ENCODE measurements around the gene DPF1.

DPF1 gene

DNA sequence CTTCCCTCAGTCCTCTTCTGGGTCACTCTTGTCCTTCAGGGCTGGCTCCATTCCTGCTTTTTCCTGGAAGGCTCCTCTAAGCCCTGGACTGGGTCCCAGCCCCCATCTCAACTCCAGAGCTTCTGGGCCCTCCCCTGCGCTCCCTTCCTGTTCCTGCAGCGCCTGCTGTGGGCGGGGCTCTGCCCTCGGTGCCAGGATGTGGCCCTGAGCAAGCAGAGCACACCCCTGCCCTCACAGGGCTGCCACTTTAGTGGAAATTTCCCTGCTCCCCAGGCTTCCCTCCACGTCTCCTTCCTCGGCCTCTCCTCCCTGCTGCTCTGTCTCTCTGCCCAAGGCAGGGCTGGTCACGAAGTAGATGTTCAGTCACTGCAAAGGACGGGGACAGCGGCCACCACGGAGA, 28.8 kb downstream of the DPF1 start:
- no peak for DNase-seq

DNA sequence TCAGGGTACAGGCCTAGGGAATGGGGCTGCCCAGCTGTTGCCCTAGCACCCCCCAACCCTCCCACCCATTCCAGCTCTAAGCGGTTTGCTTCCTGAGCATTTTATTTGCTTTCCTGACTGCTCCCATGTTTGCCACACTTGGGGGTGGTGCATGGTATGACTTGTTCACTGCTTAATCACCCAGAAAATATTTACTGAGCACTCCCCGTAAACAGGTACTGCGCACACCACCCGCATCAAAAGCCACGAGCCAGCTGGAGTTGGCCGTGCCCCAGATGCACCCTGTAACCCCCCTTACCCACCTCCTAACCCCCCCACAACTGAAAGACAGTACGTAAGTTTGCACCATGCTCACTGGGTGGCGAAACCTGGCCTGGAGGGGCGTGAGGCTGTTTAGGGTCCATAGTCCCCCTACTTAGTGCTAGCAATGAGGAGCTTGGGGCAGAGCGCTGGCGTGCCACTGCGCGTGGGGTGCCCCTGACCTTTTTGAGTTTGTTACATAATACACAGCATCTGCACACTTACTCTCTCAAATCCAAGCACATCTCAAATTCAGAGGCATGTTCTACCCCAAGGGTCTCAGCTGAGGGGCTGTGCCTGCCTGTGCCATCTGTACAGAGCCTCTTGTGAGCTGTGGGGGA, 29.8 kb downstream of the DPF1 start:
- DNase-seq = no peak

DNA sequence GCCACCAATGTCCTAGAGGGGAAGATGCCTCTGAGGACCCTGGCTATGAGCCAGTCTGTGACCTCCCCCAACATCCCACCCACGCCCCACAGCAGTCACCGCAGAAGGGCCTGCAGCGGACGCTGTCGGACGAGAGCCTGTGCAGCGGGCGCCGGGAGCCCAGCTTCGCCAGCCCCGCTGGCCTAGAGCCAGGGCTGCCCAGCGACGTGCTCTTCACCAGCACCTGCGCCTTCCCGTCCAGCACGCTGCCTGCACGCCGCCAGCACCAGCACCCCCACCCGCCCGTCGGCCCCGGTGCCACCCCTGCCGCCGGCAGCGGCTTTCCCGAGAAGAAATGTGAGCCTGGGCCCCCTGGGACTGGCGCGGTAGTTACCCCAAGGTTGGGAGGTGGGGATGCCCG, 30.6 kb downstream of the DPF1 start:
- DNase-seq = no peak

DNA sequence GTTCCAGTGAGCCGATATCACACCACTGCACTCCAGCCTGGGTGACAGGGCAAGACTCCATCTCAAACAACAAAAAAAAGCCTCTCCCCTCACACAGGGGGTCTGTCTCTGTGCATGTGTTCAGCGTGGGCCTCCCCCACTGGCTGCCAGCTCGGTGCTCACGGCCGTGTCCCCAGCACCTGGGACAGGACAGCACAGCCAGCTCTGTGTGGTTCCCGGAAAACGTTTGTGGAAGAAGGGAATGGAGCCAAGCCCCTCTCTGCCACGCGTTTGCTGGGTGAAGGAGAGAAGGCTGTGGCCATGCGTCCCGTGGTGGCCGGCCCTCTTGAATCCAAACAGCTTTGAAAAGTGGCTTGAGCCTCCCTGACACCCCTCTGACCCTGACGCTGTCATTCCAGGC, 32.3 kb downstream of the DPF1 start:
- no peak for DNase-seq

DNA sequence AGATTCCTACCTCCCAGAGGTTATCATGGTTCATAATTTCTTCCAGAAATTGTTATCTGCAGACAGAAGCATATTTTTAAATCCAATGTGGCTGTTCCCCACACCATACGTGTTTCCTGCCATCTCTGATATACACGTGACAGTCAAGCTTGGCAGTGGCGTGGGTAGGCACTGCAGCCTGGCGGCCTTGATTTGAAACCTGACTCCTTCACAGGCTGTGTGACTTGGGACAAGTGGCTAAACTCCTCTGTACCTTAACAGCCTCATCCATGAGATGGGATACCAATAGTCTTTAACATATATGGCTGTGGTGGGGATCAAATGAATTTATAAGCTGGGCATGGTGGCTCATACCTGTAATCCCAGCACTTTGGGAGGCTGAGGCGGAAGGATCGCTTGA, 33.2 kb downstream of the DPF1 start:
- DNase-seq = no peak

DNA sequence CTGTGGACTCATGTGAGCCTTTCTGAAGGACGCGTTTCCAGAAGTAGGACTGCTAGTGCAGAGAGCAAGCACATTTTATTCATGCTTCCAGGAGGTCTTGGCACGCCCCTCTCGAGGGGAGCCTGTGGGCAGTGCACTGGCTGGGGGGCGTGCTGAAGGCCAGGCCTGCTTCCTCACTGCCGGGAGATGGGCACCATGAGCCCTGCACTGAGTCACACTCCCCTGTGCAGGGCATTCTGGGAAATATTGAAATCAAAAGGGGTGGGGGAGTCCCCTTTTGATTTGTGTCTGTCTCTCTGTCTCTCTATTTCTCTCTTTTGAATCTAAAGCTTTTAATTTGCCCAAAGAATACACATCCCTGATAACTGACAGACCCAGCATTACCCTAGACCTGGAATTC, 34.0 kb downstream of the DPF1 start:
- DNase-seq = no peak

DNA sequence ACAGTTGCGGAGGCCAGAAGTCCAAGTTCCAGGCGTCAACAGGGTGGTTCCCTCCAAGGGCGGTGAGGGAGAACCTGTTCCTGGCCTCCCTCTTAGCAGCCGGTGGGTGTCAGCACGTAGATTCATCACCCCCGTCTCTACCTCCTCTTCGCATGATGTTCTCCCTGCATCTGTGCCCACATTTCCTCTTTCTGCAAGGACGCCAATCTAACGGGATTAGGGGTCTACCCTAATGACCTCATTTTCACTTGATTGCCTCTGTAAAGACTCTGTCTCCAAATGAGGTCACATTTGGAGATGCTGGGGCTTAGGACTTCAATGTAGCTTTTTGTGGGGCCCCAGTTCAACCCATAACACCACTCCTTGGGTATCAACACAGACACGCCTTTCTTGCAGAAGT, 38.5 kb downstream of the DPF1 start:
- DNase-seq = no peak

DNA sequence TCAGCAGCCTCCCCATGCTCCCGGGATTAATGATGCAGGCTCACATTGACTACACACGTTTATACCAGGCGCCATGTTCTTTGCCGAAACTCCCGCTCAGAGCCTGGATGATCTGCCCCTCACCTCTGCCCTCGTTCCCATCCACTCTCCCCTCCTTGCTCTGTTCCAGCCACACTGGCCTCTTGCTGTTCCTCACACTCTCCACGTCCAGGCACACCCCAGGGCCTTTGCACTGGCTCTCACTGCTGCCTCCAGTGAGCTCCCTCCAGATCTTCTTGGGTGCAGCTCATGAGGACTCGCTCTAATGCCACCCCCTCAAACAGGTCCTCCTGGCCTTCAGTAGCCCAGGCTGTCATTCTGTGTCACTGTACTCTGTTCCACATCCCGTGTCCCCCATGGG, 39.2 kb downstream of the DPF1 start:
- no peak for DNase-seq

DNA sequence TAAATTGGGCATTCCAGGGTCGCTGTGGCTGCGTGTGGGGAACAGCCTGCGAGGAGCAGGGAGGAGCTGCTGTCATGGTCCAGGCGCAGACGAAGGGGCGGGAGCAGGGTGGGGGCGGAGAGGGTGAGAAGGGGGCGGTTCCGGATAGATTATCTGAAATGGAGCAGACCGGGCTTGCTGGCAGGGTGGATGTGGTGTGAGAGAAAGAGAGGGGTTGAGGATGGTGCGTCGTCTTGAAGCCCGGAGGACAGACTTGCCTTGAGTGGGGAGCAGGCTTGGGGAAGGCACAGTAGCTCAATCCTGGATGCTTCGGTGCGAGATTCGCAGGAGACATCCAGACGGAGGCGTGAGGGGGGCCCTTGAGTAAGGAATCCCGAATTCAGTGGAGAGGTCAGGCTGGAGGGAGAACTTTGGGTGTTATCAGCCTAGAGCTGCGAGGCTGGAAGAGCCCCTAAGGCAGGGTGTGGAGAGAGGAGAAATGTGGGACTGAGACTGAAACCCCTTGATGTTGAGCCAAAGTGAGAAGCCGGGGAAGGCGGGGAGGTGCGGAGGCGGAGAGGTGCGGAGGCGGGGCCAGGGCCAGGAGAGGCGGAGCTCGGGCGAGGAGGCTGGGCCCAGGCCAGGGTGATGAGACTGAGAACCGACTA, 40.6 kb downstream of the DPF1 start:
- no peak for DNase-seq

DNA sequence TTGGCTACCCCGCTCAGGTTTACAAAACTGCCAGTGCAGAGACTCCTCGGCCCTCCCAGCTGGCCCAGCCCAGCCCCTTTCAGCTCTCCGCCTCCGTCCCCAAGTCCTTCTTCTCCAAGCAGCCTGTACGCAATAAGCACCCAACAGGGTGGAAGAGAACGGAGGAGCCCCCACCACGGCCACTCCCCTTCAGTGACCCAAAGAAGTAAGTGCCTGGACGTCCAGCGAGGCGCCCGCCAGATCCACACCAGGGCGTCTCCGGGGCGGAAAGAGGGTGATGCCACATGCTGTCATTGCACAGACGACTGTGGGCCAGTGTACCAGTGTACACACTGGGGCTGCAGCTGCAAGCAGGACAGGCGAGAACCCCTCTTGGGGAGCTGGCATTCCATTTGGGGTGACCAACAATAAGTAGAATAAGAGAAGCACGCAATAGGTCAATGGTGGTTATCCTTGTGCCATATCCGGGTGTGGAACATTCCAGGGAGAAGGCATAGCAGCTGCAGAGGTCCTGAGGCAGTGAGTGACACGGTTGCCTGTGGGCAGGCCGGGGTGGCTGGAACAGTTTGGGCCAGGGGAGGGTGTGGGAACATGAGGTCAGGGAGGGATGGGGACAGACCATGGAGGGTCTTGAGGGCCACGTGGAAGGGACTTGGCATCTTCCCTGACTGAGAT, 41.3 kb downstream of the DPF1 start:
- no peak for DNase-seq

DNA sequence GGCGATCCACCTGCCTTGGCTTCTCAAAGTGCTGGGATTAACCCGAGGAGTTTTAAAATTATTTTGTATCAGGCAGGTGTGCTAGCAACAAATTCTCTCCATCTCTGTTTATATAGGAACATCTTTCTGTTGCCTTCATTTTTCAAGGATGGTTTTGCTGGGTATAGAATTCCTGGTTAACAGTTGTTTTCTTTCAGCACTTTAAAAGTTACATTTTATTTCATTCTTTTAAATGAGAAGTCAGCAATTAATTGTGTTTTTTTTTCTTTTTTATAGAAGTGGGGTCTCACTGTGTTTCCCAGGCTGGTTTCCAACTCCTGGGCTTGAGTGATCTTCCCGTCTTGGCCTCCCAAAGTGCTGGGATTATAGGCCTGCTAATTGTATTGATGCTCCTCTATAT, 44.0 kb downstream of the DPF1 start:
- DNase-seq = no peak

DNA sequence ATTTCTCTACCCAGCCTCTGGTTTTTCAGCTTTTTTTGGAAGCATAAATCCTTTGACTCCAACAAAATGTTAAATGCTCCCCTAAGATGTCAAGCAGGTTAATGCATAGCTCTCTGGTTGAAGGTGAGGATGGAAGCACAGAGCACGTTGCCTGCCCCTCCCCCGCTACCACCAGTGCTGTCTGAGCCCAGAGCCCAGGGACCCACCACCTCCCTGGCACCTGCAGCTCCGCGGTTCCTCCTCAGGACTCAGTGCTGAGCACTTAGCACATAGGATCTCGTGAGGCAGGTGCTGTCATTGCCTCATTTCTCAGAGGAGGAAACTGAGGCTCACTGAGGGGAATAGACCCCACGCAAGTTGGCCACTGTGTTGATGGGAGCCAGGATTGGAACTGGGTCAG, 48.6 kb downstream of the DPF1 start:
- no peak for DNase-seq

DNA sequence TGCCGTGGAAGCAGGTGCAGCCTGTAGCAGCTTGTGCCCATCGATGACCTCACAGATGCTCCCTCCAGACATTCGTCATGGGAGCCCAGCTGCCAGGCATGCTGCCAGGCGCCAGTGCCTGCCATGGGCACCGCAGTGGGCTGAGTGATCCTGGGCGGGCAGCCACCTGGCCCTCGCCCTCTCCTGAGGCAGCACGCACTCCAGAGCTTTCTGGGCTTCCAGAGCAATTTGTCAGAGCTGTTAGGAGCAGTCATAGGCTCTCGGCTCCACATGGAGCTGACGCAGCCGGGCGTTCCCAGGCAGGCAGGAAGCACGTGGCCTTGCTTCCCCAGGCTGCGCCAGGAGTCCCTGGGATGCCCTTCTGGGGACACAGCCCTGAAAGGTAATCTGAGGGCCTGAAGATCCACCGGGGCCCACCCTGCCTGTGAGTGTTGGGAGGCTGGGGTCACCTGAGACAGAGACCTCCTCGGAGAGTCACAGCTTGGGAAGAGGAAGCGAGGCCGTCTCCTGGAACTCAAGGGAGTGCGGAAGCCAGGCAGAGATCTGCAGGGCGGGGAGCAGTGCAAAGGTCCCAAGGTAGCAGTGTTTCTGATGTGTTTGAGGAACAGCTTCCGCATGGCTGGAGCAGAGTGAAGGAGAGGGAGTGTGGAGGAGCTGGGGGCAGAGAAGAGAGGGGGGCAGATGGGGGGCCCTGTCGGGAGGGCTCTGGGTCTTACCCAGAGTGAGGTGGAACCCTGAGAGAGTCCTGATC, 50.6 kb downstream of the DPF1 start:
- no peak for DNase-seq

DNA sequence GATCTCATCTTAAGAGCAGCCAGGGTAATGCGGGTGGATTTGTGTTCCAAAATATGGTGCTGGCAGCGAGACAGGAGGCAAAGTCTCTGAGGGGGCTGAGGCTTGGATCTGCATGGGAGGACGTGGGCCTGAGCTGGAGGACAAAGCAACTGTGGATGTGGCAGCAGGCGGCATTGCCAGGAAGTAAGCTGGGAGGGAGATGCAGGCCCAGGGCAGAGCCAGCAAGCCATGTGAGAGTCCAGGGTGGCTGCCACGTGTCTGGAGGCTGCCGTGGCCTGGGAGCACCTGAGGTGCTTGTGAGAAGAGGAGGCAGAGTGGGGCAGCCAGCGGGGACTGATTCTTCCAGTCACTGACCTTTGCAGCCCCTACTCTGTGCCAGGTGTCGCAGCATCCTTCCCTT, 52.0 kb downstream of the DPF1 start:
- no peak for DNase-seq

DNA sequence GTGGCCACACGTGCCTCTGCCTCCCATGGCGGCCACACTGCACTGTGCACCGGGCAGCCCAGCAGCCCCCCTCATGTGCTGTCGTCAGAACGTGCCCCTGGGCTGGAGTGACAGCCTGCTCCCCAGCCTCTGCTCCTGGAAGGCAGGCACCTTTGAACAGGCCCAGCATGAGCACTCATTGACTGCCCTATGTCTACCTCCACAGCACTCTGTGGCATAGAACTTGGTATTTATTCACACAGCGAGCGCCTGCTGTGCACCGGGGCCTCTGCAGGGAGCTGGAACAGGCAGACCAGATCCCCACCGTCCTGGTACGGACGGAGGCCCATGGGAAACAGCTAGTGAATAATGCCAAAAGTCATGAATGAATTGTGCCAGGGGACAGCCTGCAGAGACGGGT, 53.7 kb downstream of the DPF1 start:
- DNase-seq = no peak

DNA sequence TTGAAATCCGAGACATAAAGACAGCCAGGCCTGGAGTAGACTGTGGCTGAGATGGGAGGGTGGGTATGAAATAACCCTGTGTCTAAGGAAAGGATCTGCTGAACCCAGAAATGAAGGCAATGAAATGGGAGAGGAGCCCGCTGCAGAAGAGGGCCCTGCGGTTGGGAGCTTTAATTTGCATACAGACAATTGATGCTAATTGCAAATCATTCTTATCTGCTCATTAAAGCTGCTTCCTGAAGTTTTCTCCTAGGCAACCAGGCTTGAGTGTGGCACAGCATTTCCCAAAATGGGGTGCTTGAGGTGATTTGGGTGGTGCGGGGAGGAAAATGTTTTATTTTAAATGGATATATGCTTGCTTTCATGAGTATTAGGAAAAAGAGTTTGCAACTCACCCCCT, 55.4 kb downstream of the DPF1 start:
- no peak for DNase-seq

DNA sequence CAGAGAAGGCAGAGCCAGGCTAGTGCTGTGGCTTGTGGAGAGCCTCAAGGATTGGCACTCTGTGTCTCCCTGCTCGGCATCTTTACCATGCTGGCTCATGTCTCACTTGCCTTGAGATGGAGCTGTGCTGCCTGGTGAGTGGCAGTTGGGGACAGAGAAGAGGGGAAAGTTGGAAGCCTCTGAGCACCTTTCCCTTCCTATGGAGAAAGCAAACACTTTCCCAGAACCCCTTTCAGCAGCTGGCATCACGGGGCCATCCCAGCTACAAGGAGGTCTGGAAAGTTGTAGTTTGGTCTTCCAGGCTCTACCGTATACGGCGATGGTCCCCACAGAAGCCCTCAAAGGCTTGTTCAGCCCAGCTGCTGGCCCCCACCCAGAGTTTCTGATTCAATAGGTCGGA, 58.7 kb downstream of the DPF1 start:
- no peak for DNase-seq

DNA sequence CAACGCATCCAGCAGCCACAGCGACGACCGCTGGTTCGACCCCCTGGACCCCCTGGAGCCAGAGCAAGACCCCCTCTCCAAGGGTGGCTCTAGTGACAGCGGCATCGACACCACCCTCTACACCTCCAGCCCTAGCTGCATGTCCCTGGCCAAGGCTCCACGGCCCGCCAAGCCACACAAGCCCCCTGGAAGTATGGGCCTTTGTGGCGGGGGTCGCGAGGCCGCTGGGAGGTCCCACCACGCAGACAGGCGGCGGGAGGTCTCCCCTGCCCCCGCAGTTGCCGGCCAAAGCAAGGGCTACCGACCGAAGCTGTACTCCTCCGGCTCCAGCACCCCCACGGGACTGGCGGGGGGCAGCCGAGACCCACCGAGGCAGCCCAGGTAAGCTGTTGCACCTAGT, 59.5 kb downstream of the DPF1 start:
- no peak for DNase-seq

DNA sequence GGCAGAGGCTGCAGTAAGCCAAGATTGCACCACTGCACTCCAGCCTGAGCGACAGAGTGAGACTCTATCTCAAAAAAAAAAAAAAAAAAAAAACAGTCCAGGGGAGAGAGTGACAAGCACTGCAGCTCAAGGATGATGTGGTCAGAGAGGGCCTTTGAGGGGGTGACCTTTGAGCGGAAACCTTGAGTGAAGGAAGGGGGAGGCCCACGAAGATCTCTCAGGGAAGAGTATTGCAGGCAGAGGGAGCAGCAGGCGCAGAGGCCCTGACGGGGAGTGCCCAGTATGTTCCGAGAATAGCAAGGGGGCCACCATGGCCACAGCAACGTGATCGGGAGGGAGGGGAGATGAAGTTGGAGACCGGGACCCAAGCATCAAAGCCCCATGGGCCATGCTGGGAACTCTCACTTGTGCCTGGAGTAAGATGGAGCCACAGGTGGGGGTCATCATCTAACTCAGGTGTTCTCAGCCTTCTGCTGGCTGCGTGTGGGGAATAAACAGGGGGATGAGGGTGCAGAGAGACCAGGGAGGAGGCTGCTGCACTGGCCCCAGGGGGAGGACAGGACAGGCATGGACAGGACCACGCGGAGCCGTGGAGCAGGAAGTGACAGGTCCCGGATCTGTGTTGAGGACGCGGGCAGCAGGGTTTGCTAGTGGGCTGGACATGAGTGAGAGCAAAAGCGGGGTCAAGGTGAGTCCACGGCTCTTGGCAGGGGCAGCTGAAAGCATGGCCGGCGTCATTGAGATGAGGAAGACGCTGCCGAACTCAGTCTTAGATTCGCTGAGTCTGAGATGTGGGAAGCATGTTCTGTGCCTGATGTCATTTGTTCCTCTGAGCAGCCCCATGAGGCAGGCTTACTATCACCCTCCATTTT, 60.4 kb downstream of the DPF1 start:
- no peak for DNase-seq

DNA sequence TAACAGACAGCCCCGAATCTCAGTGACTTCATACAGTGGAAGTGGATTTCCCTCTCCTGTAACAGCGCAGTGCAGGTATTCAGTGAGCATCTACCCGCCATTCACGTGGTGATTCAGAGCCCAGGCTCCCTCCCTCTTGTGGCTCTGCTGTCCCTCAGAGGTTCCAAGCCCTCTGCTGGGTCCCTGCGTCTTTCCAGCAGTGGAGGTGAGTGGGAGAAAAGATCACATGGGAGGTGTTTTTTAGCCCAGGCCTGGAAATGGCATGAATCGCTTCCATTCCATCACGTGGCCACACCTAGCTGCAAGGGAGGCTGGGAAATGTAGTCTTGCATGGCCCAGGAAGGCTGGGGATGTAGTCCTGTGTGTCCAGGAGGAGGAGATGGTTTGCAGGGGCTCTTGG, 61.4 kb downstream of the DPF1 start:
- DNase-seq = no peak

DNA sequence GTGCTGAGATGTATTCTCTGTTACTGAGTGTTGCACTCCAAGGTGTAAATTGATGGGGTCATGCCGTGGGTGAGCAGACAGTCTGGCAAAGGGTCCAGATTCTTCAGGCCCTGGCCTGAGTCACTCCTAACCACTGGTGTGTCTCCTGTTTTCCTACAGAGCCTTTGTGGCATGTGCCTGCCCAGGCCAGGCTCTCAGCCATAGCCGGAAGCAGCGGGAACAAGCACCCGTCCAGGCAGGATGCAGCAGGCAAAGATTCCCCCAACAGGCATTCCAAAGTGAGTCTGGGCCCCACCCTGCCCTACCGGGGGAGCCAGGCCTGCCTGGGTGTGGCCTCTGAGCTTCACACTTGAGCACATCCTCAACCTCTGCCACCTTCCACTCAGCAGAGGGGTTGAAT, 61.9 kb downstream of the DPF1 start:
- no peak for DNase-seq
